GM19240 (cell line): Measurements from ENCODE around the gene AP3M1.
"Not testable (repeated sequence)": the region's sequence is repeated elsewhere in the genome, so short reads cannot be mapped to it uniquely, and the experiment has no call there.

Source experiments
- DNase-seq: peaks from one replicate; pipeline ENCODE4 v3.0.0; 2011; ENCODE audit warnings: low spot score; ENCODE audit not compliant: insufficient read length

The AP3M1 gene

GRCh38 chr10:74163319-74164068 lies 12.9 kb upstream of the AP3M1 start:
- no peak for DNase-seq

- no peak for DNase-seq
These were observed 9.4 kb upstream of the AP3M1 start for GRCh38 chr10:74160013-74160412.

- no peak for DNase-seq
These were observed 6.3 kb upstream of the AP3M1 start for GRCh38 chr10:74156919-74157289.

DNA sequence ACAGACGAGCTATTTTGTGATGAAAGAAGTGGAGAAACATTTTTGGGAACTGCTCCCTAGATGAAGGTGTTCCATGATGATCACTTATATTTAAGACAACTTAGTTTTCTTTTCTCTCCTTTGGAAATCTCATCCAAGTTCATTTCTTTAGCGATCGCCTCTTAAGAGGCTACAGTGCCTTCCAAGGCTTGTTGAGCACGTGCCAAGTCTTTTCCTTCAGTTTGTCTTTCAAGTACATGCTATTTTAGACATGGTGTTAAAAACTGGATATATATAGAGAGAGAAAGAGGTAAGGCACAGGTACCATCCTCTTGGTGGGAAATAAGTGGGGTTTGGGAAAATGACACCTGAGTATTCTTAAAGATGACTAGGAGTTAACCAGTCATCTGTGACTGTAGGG lies 3.0 kb upstream of the AP3M1 start:
- DNase-seq: no peak

GRCh38 chr10:74153123-74153522 lies 2.5 kb upstream of the AP3M1 start:
- DNase-seq: no peak

DNA sequence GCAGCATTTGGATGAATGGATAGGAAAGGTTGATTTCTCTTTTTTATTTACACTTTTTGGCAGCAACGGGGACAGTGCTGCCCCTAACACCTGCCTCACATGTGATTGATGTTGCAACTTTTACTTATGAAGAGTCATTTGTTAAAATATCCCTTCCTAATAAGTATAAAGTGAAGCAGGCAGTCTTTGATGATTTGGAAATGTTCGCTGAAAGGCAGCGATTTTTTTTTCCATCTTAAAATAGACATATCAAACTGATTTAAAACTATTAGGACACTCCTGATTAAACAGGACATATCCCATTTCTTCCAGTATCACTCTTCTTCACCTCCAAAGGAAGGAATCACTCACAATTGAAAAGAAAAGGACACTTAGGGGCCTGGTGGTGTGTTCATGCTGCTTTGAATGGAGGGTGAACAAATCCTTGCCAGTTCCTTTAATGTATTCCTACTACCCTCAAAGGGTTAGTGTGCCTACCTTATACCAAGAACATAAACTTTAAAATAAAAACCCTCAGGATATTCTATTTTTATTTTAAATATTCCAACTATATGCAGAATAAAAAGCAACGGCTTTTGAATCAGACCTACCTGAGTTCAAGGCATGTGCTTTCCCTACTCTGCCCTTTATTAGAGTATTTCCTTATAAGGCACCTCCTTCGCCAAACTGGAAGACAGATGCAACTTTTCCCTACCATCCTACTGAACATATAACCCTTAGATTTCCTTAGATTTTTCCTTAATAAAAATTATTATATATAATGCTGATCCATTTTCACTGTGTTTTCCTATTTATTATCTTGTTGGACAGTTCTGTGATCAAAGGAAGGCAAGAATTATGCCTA lies 1.5 kb upstream of the AP3M1 start:
- no peak for DNase-seq

GRCh38 chr10:74150990-74151878 lies 606 bp upstream of the AP3M1 start, which contains the start of gene ADK:
Gene ADK (plus strand): TSS chr10:74151221. CDS start chr10:74151279, 58 bp downstream.
- peak; percentile 69 for DNase-seq

DNA sequence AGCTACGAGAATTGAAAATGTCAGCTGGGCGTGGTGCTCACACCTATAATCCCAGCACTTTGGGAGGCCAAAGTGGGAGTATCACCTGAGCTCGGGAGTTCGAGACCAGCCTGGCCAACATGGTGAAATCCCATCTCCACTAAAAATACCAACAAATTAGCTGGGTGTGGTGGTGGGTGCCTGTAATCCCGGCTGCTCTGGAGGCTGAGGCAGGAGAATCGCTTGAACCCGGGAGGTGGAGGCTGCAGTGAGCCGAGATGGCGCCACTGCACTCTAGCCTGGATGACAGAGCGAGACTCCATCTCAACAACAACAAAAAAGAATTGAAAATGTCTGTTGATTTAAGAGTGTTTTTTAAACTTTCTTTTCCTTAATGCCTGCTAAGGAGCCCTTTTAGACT lies 3.6 kb downstream of the AP3M1 start:
- DNase-seq: not testable (repeated sequence)

DNA sequence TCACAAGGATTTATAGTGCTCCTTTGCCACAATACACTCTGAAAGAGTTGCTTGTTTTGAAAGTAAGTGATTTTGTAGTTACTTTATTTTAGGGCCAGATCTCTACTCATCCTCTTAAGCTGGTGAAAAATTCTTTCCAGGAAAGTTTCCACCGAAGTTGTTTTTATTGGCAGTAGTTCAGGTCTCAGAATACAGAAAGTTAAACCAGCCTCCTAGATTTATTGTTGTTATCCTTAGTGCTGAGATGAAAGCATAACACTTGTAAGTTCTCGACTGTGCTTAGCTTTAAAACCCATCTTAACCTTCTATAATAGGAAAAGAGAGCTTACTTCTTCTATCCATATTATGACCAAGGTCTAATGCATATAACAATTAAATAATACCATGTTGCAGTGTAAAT lies 5.5 kb downstream of the AP3M1 start:
- DNase-seq: no peak

- no peak for DNase-seq
These were observed 10.1 kb downstream of the AP3M1 start for GRCh38 chr10:74140553-74140952.

DNA sequence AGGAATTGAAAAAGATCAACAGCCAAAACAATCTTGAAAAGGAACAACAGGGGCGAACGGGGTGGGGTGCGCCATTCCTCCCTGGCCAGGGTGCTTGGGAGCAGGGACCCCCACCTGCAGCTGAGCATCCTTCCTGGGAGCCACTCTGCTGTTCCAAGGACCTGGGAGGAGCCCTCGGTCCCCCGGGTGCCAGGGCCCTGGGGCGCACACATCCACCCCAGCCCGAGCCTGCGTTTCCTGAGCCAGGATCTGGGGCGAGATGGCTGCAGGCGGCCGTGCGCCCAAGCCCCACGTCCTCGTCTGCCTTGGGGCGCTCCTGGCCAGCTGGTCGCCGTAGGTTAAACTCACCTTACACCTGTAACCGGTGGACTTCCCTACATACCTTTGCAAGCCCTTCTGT lies 10.6 kb downstream of the AP3M1 start:
- DNase-seq: no peak

DNA sequence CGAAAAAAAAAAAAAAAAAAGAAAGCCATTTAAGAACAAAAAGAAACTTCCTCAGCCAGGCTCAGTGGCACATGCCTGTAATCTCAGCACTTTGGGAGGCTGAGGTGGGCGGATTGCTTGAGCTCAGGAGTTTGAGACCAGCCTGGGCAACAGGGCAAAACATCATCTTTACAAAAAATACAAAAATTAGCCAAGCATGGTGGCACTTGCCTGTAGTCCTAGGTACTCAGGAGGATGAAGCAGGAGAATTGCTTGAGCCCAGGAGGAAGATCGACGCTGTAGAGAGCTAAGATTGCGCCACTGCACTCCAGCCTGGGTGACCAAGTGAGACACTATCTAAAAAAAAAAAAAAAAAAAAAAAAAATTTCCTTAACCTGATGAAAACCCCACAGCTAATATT lies 12.0 kb downstream of the AP3M1 start:
- DNase-seq: not testable (repeated sequence)

GRCh38 chr10:74137992-74138391 lies 12.6 kb downstream of the AP3M1 start:
- no peak for DNase-seq

- DNase-seq: no peak
These were observed 15.2 kb downstream of the AP3M1 start for GRCh38 chr10:74135452-74135851.

DNA sequence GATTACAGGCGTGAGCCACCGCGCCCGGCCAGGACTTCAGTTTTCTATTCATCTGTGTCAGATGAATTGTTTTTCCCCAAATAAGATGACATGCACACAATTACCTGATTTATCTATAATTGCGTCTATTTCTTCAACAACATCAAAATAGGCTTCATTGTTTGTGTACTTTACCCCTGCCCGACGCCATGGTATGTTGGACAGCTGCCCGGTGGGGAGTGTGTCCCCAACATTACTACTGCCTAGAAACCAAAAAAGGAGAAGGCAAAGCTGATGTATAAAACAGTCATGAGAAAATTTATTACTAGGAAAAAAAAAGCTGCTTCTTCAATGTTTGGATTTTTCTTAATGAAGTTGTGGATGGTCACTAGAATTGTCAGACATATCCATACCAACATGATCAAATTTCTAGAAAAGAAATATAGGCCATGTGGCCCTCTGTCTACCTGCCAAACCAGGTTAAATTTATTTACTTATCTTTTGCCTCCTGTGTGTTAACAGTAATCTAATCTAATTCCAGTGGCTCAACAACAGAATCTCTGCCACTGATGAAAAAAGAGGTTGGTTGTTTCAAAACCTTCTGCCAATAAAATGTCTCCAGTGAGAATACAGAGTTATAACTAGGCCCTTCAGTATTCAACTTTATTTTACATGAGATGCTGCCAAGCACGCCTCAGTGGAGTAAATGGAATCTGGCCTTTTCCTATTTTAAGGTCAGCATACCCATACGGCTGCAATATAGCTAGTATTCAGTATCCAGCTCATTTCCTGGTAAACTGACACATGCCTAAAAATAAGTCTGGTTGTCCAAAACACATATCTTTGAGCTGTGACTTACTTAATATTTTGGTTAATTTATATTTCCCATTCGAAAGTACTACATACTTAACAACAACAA lies 16.5 kb downstream of the AP3M1 start:
- no peak for DNase-seq

DNA sequence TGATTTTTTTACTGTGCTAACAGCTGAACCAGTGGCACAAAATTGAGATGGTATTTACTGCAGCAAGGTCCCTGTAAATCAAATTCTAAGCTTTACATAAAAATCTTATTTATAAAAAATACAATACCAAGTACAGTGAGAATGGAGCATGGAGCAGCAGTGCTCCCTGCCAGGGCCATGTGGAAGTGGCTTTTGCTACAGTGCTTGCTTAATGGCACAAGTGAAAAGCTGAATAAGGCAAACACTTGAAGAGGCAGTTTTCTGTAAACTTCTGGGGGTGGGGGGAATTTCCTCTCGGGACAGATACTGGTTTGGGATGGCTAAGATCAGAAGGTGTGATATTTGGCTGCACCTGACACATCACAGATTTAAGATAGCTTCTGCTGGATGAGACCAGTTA lies 27.5 kb downstream of the AP3M1 start:
- no peak for DNase-seq

- DNase-seq: no peak
These were observed 28.6 kb downstream of the AP3M1 start for GRCh38 chr10:74122060-74122459.

DNA sequence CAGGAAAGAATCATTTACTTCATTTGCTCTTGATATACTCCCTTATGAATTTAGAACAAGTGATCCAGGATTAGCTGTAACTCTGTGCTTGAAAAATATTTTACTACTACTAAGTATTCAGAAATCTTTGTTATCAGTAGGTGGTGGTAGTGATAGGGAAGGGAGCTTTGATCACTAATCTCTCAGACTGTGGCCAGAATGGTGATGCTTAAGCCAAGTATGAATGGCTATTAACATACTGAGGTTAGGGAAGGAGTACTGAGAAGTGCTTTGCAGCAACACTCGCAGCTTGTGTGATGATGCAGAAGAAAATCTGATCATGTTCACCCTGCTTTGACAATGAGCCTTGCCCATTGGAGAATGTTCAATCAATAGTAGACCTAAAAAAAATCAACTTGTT lies 29.3 kb downstream of the AP3M1 start:
- DNase-seq: no peak

DNA sequence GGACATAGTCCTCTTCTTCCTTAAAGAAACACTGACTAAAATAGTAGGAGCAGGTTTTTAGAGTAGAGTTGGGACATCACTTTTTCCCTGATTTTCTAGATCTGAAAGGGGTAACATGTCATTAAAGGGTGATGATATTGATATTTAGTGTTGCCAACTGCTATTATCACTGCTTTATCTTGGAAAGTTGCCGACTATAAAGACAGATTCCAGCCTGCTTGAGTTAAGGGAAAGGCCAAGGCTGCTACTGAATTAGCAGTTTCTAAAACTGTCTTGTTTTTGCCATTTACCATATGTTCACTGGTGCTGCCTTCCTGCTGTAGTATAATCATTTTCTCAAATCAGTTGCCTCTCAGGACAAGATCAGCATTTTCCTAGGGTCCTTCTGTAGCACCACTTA lies 29.7 kb downstream of the AP3M1 start:
- DNase-seq: no peak

DNA sequence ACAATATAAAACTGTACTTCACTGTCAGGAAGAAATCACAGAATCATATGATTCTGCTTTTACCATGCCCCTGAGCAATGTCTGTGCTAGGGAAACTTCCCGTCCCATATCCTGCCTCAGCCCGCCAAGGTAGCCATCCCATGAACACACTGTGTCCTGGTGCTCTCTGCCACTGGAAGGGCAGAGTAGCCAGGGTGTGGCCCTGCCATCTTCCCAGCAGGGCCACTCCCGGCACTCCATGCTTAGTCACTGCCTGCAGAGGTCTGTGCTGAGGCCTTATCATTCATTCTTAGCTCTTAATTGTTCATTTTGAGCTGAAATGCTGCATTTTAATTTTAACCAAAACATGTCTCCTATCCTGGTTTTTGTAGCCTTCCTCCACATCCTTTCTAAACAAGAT lies 31.8 kb downstream of the AP3M1 start:
- DNase-seq: no peak

GRCh38 chr10:74117738-74118137 lies 32.9 kb downstream of the AP3M1 start:
- no peak for DNase-seq
